ENCODE measurements around the gene PFN3.

GRCh38 chr5:177372034-177372896, 28.2 kb downstream of the PFN3 start:
- TF ChIP-seq, protein P1, sequence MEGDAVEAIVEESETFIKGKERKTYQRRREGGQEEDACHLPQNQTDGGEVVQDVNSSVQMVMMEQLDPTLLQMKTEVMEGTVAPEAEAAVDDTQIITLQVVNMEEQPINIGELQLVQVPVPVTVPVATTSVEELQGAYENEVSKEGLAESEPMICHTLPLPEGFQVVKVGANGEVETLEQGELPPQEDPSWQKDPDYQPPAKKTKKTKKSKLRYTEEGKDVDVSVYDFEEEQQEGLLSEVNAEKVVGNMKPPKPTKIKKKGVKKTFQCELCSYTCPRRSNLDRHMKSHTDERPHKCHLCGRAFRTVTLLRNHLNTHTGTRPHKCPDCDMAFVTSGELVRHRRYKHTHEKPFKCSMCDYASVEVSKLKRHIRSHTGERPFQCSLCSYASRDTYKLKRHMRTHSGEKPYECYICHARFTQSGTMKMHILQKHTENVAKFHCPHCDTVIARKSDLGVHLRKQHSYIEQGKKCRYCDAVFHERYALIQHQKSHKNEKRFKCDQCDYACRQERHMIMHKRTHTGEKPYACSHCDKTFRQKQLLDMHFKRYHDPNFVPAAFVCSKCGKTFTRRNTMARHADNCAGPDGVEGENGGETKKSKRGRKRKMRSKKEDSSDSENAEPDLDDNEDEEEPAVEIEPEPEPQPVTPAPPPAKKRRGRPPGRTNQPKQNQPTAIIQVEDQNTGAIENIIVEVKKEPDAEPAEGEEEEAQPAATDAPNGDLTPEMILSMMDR (conservative IDR thresholded peaks at IDR 0.05; ENCODE audit: low read length): no peak
- no peak for TF ChIP-seq EZH2phosphoT487 (IDR thresholded peaks at IDR 0.05; ENCODE audit: borderline replicate concordance, low read depth, low read length)
